Gastrocnemius medialis (tissue), 4 donors: ENCODE measurements around the gene ARMS2.

Source experiments
- CTCF ChIP-seq, 5 experiments: fragments of 450-650 bp in 3 of 5; fragments of 200-600 bp in 2 of 5; sonication (generic) in 2 of 5; IDR thresholded peaks in 4 of 5; conservative IDR thresholded peaks in 1 of 5; 1 replicate in 4 of 5; 2 replicates in 1 of 5; pipeline ENCODE4 v1.5.1; 2016 to 2019; ENCODE audit warnings: antibody characterized with exemption in 5 of 5, mild to moderate bottlenecking in 3 of 5, moderate library complexity in 3 of 5
- POLR2A ChIP-seq, 2 donors: fragments of 450-650 bp; IDR thresholded peaks; one replicate each; pipeline ENCODE4 v1.6.1; 2017; ENCODE audit warnings: antibody characterized with exemption in 2 of 2, mild to moderate bottlenecking in 2 of 2, moderate library complexity in 2 of 2

GRCh38 chr10:122500194-122500593 lies 45.7 kb downstream of the ARMS2 start:
- no peak for TF ChIP-seq CTCF (IDR thresholded peaks at IDR 0.05 in 4 of 5, conservative IDR thresholded peaks at IDR 0.05 in 1 of 5)
- TF ChIP-seq POLR2A (IDR thresholded peaks at IDR 0.05): no peak
